GM12878 (cell line): ENCODE results near the gene PCARE. TPM values are rescaled to one million over a fixed set of nuclear protein-coding genes. Genes with fewer than 3 reads are reported as not detected.
A peak's percentile ranks its signal among the peaks of the same experiment; 100 is the strongest.

Source experiments
- ATAC-seq: fragments of 200-7000 bp; cut with Tn5 transposase; 3 replicates; pipeline ENCODE4 v1.9.1; 2020; ENCODE audit warnings: mild to moderate bottlenecking, moderate library complexity
- BruUV-seq: library from RNA; stranded (reverse); fragments of 400-500 nt; replicated peaks from 2 replicates; lab custom pipeline; 2021; lab: Mats Ljungman, UMichigan
- CTCF ChIA-PET: fragments of 300-600 bp; sonication (Branson Sonifier 250); formaldehyde crosslinking; extraction: SDS; loops from one replicate; lab custom pipeline; 2021; ENCODE audit warnings: inconsistent platforms; lab: Yijun Ruan, JAX
- POLR2A ChIA-PET: fragments of 350-600 bp; formaldehyde crosslinking; extraction: SDS; loops from one replicate; lab custom pipeline; 2021; ENCODE audit warnings: inconsistent platforms; lab: Charles Lee
- RAD21 ChIA-PET: fragments of 300-600 bp; sonication (Branson Sonifier 250); formaldehyde crosslinking; loops from one replicate; lab custom pipeline; 2023; ENCODE audit warnings: antibody characterized with exemption; ENCODE audit not compliant: unreplicated experiment; lab: Charles Lee
- SMC1A ChIA-PET: fragments of 300-600 bp; sonication (Branson Sonifier 250); formaldehyde crosslinking; loops from one replicate; lab custom pipeline; 2023; ENCODE audit not compliant: unreplicated experiment, uncharacterized antibody; lab: Charles Lee
- DNase-seq: peaks from one replicate; pipeline ENCODE4 v3.0.0-alpha.2; 2011; ENCODE audit warnings: low read depth, low spot score
- FAIRE-seq: peaks from 3 replicates; lab custom pipeline; 2011; peaks lifted over from hg19 to GRCh38; lab: Jason Lieb, UNC
- H2AFZ ChIP-seq: 2 replicates; pipeline ENCODE4 v1.6.0; 2011; ENCODE audit warnings: low read depth, low read length, control low read depth; ENCODE audit not compliant: control insufficient read depth
- H3K27ac ChIP-seq: 2 replicates; pipeline ENCODE4 v1.5.1; 2011; ENCODE audit warnings: control low read depth; ENCODE audit not compliant: control insufficient read depth, insufficient read depth
- H3K27me3 ChIP-seq, 2 experiments: replicated peaks in 1 of 2; 2 replicates each; pipeline versions ENCODE4 v1.6.0 to v1.6.1; 2011; ENCODE audit warnings: low read length in 1 of 2; ENCODE audit not compliant: control insufficient read depth in 2 of 2, insufficient read depth in 2 of 2
- H3K36me3 ChIP-seq, 2 experiments: 2 replicates each; pipeline ENCODE4 v1.5.1; 2011; ENCODE audit warnings: low read length in 1 of 2; ENCODE audit not compliant: control insufficient read depth in 2 of 2, insufficient read depth in 2 of 2
- H3K4me1 ChIP-seq: 2 replicates; pipeline ENCODE4 v1.6.1; 2011; ENCODE audit warnings: mild to moderate bottlenecking, low read length, moderate library complexity, mixed read lengths; ENCODE audit not compliant: control insufficient read depth, insufficient read depth
- H3K4me2 ChIP-seq: 2 replicates; pipeline ENCODE4 v1.6.0; 2011; ENCODE audit warnings: control low read depth; ENCODE audit not compliant: control insufficient read depth, insufficient read depth
- H3K4me3 ChIP-seq: fragments of 200-600 bp; sonication (generic); 2 replicates; pipeline ENCODE4 v1.5.1; 2016
- H3K79me2 ChIP-seq: 2 replicates; pipeline ENCODE4 v1.6.0; 2011; ENCODE audit warnings: low read length; ENCODE audit not compliant: control insufficient read depth, insufficient read depth
- H3K9ac ChIP-seq: 2 replicates; pipeline ENCODE4 v1.8.0; 2011; ENCODE audit warnings: low read length, control low read depth, mixed read lengths; ENCODE audit not compliant: control insufficient read depth, insufficient read depth
- H3K9me3 ChIP-seq: replicated peaks from 3 replicates; pipeline ENCODE4 v1.5.1; 2011; ENCODE audit warnings: mild to moderate bottlenecking, low read length; ENCODE audit not compliant: control insufficient read depth, insufficient read depth
- H4K20me1 ChIP-seq: 2 replicates; pipeline ENCODE4 v1.6.0; 2011; ENCODE audit not compliant: control insufficient read depth, insufficient read depth
- BCL11A ChIP-seq: IDR thresholded peaks from 2 replicates; pipeline ENCODE4 v1.6.1; 2011; ENCODE audit warnings: low read depth, low read length
- CHD2 ChIP-seq: IDR thresholded peaks from 2 replicates; pipeline ENCODE4 v1.6.1; 2011; ENCODE audit warnings: low read depth, low read length, improper control_type of control experiment, borderline replicate concordance
- DPF2 ChIP-seq: fragments of 450-650 bp; IDR thresholded peaks from 2 replicates; pipeline ENCODE4 v1.6.1; 2017; ENCODE audit warnings: mild to moderate bottlenecking
- FOXM1 ChIP-seq: IDR thresholded peaks from 2 replicates; pipeline ENCODE4 v1.6.1; 2012; ENCODE audit warnings: low read depth, mild to moderate bottlenecking, inconsistent platforms, low read length, moderate library complexity
- MEF2B ChIP-seq: fragments of 450-650 bp; IDR thresholded peaks from 2 replicates; pipeline ENCODE4 v1.6.1; 2018; ENCODE audit warnings: mild to moderate bottlenecking, moderate library complexity; ENCODE audit not compliant: partially characterized antibody, poor library complexity, severe bottlenecking
- SIX5 ChIP-seq: IDR thresholded peaks from 2 replicates; pipeline ENCODE4 v1.6.1; 2011; ENCODE audit warnings: mild to moderate bottlenecking, low read depth, low read length, moderate library complexity; ENCODE audit not compliant: severe bottlenecking
- WGBS: methylation state at CpG from one replicate; pipeline ENCODE4 v1.1.6; 2016; ENCODE audit warnings: low lambda C conversion rate; ENCODE audit not compliant: insufficient replicate concordance, insufficient coverage; ENCODE audit errors: missing lambda C conversion rate; 5-methylcytosine and 5-hydroxymethylcytosine counted together
- in situ Hi-C: fragments of 300-500 bp; cut with MboI; formaldehyde crosslinking; loops from 9 replicates; pipeline ENCODE4 v1.14.3; 2018; ENCODE audit warnings: mixed read lengths
- intact Hi-C: fragments of 100-400 bp; cut with micrococcal nuclease; formaldehyde crosslinking; loops from one replicate; pipeline ENCODE4 v1.14.2; 2022; ENCODE audit not compliant: unreplicated experiment
- polyA plus RNA-seq, 11 experiments: library from polyadenylated mRNA; depleted of rRNA in 4 of 11; unstranded in 6 of 11; stranded (reverse) in 5 of 11; fragments of >200 nt; fragmentation: Nextera tagmentation in 4 of 11; fragmentation: Illumina TruSeq in 1 of 11; extraction: Ambion mirVana in 4 of 11; extraction: Trizol in 1 of 11; gene quantifications; 1 replicate in 1 of 11; 2 replicates in 10 of 11; pipeline versions ENCODE4 v1.2.1 to v1.2.3, GENCODE V29; 2011 to 2016; ENCODE audit warnings: inconsistent platforms in 2 of 11, missing spikeins in 2 of 11, low read depth in 1 of 11
- total RNA-seq, 4 experiments: library from RNA; depleted of rRNA in 3 of 4; stranded (reverse); fragments of >200 nt in 3 of 4; fragmentation: Illumina TruSeq in 1 of 4; extraction: Trizol in 1 of 4; gene quantifications; 2 replicates each; pipeline versions ENCODE4 v1.2.1 to v1.2.3, GENCODE V29; 2013 to 2021
- TF ChIP-seq, protein P1 (sequence below): IDR thresholded peaks from 2 replicates; pipeline ENCODE4 v1.6.1; 2012; ENCODE audit warnings: improper control_type of control experiment, low read depth, low read length; ENCODE audit not compliant: insufficient replicate concordance

PCARE gene
- total and polyA plus RNA-seq, 10 of the 15 experiments (the other 5 are each of a cell fraction or from before 2014, with no cell fraction given): 0.04 to 0.08 (median 0.06) TPM; not detected in 5

DNA sequence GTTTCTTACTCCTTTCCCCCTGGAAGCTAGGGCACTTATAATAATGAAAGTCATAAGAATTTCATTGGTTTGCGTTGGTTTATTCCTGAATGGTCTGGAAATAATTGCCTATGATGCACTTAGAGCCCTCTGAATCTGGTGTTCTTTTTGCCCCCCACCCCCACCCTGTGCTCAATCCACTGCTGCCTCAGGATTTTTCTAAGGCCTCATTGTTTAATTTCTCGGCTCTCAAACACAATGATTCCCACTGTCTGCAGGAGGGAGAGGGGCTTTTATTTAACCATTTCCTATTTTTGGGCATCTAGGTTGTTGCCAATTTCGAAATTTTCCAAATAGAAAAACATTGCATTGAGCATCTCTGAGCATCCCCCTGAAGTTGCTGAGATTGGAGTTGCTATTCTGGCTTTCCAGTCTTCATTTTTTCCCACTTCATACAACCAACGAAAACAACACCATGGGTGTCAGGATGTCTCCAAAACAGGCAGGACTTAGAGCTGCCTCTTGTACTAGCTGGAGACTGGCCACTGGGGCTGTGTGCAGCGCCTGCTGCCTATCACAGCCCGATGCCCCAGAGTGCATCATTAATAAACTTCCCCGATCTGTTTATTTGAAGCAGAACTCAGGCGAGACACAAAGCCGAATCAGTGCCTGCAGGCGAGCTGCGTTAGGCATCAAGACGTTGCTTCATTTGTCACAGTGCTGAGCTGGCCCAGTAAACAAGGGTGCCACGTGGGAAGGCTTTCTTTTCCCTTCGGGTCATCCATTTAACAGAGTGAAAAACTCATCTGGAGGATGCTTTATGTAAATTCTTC lies 1.8 kb upstream of the PCARE start:
- RAD21 ChIA-PET: interaction anchor here (0.6 to 1.0 kb wide), 2 partner anchors 23 to 255 kb away, joined by 3 read pairs; no protein-coding TSS in a partner anchor
- 38% methylated on average over 14 of the region's 14 CpGs for WGBS
- Histone ChIP-seq H2AFZ (no peak overlapping the region), H3K4me2 (no peak overlapping the region), H3K27me3 (no peaks in the 10 kb centered on the region), H3K4me1 (peaks cover 3% of the 10 kb centered on the region; the same call in 1 of the 2 replicates), H3K9ac (no peak overlapping the region), H3K36me3 (no peaks in the 10 kb centered on the region; a peak in 1 of 4 replicates), H3K27ac (no peak overlapping the region), H3K9me3 (peaks cover 5% of the 10 kb centered on the region; the same call in 1 of the 3 replicates), H3K79me2 (no peaks in the 10 kb centered on the region), H4K20me1 (no peaks in the 10 kb centered on the region), H3K4me3 (no peak overlapping the region)
- CTCF ChIA-PET: no interaction called here
- intact Hi-C loops (no loop called here), in situ Hi-C loops (no loop called here)
- SMC1A ChIA-PET: interaction anchor here (0.9 to 1.8 kb wide), 4 partner anchors 18 to 54 kb away, joined by 3 to 10 read pairs (median 4); no protein-coding TSS in a partner anchor
- no TSS peak for BruUV-seq
- ATAC-seq (no peak), FAIRE-seq (no peak), DNase-seq (no peak)
- POLR2A ChIA-PET: interaction anchor here (0.6 kb wide), 1 partner anchor 62 kb away, joined by 4 read pairs; no protein-coding TSS in a partner anchor
- TF ChIP-seq DPF2: no peak

GRCh38 chr2:29073933-29074332 lies 390 bp downstream of the PCARE start:
- Histone ChIP-seq H3K9ac (no peak overlapping the region), H4K20me1 (no peaks in the 10 kb centered on the region), H3K4me2 (peak overlapping the region; percentile 18; the same call in 1 of the 2 replicates), H3K4me3 (no peak overlapping the region), H3K4me1 (peaks cover 3% of the 10 kb centered on the region; the same call in 1 of the 2 replicates), H3K79me2 (no peaks in the 10 kb centered on the region), H3K27me3 (no peaks in the 10 kb centered on the region), H3K27ac (no peak overlapping the region), H3K36me3 (no peaks in the 10 kb centered on the region), H3K9me3 (no peaks in the 10 kb centered on the region; the same call in 2 of the 3 replicates), H2AFZ (peak overlapping the region; percentile 5; the same call in 1 of the 2 replicates)
- POLR2A ChIA-PET: no interaction called here
- SMC1A ChIA-PET: interaction anchor here (1.0 to 1.7 kb wide), 3 partner anchors 10 to 57 kb away, joined by 4 to 7 read pairs (median 5); no protein-coding TSS in a partner anchor
- DNase-seq (no peak), ATAC-seq (peak; percentile 88), FAIRE-seq (no peak)
- CTCF ChIA-PET: interaction anchor here (0.7 kb wide), 1 partner anchor 620 kb away, joined by 3 read pairs; no protein-coding TSS in a partner anchor
- RAD21 ChIA-PET: interaction anchor here (1.3 kb wide), 1 partner anchor 9 kb away, joined by 4 read pairs; no protein-coding TSS in a partner anchor
- WGBS: 19% methylated on average over 4 of the region's 4 CpGs
- in situ Hi-C loops: no loop called here
- intact Hi-C loops: loop anchor here (5.0 kb wide), 1 partner anchor 38 kb away; no protein-coding TSS in a partner anchor
- no TSS peak for BruUV-seq
- peak; percentile 28 for TF ChIP-seq MEF2B
- TF ChIP-seq, protein P1, sequence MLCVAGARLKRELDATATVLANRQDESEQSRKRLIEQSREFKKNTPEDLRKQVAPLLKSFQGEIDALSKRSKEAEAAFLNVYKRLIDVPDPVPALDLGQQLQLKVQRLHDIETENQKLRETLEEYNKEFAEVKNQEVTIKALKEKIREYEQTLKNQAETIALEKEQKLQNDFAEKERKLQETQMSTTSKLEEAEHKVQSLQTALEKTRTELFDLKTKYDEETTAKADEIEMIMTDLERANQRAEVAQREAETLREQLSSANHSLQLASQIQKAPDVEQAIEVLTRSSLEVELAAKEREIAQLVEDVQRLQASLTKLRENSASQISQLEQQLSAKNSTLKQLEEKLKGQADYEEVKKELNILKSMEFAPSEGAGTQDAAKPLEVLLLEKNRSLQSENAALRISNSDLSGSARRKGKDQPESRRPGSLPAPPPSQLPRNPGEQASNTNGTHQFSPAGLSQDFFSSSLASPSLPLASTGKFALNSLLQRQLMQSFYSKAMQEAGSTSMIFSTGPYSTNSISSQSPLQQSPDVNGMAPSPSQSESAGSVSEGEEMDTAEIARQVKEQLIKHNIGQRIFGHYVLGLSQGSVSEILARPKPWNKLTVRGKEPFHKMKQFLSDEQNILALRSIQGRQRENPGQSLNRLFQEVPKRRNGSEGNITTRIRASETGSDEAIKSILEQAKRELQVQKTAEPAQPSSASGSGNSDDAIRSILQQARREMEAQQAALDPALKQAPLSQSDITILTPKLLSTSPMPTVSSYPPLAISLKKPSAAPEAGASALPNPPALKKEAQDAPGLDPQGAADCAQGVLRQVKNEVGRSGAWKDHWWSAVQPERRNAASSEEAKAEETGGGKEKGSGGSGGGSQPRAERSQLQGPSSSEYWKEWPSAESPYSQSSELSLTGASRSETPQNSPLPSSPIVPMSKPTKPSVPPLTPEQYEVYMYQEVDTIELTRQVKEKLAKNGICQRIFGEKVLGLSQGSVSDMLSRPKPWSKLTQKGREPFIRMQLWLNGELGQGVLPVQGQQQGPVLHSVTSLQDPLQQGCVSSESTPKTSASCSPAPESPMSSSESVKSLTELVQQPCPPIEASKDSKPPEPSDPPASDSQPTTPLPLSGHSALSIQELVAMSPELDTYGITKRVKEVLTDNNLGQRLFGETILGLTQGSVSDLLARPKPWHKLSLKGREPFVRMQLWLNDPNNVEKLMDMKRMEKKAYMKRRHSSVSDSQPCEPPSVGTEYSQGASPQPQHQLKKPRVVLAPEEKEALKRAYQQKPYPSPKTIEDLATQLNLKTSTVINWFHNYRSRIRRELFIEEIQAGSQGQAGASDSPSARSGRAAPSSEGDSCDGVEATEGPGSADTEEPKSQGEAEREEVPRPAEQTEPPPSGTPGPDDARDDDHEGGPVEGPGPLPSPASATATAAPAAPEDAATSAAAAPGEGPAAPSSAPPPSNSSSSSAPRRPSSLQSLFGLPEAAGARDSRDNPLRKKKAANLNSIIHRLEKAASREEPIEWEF: no peak
- TF ChIP-seq FOXM1: no peak
- no peak for TF ChIP-seq CHD2
- TF ChIP-seq BCL11A: 0 out of 2 replicates have a peak, but pooled peaks have one; percentile 24
- no peak for TF ChIP-seq SIX5
